Activated CD8-positive, alpha-beta T cell treated with anti-CD3 and anti-CD28 coated beads for 36 hours (primary cell): Measurements from ENCODE around the gene BMX. TPM values are rescaled to one million over a fixed set of nuclear protein-coding genes. Genes with fewer than 3 reads are reported as not detected.

Source experiments
- ATAC-seq: fragments of 200-7000 bp; cut with Tn5 transposase; one replicate; pipeline ENCODE4 v1.10.0; 2021; ENCODE audit warnings: mild to moderate bottlenecking, moderate library complexity
- CTCF ChIA-PET: fragments of 350-600 bp; sonication (Branson Sonifier 250); formaldehyde crosslinking; loops from one replicate; lab custom pipeline; 2021; ENCODE audit warnings: antibody characterized with exemption; lab: Charles Lee
- POLR2A ChIA-PET: fragments of 350-600 bp; sonication (Branson Sonifier 250); formaldehyde crosslinking; loops from one replicate; lab custom pipeline; 2021; ENCODE audit warnings: antibody characterized with exemption; lab: Charles Lee
- DNase-seq: peaks from one replicate; pipeline ENCODE4 v3.0.0-alpha.2; 2020
- H3K27ac Mint-ChIP-seq: one replicate; pipeline ENCODE4 v1.8.0; 2021; ENCODE audit warnings: mild to moderate bottlenecking, mixed read lengths
- H3K27me3 Mint-ChIP-seq: one replicate; pipeline ENCODE4 v1.8.0; 2021; ENCODE audit warnings: mixed read lengths
- H3K36me3 Mint-ChIP-seq: one replicate; pipeline ENCODE4 v1.8.0; 2021; ENCODE audit warnings: low read depth, mixed read lengths
- H3K4me1 Mint-ChIP-seq: one replicate; pipeline ENCODE4 v1.8.0; 2021; ENCODE audit warnings: low read depth, mixed read lengths
- H3K4me3 Mint-ChIP-seq: one replicate; pipeline ENCODE4 v1.8.0; 2021; ENCODE audit warnings: mild to moderate bottlenecking, moderate library complexity, mixed read lengths
- H3K9me3 Mint-ChIP-seq: one replicate; pipeline ENCODE4 v1.8.0; 2021; ENCODE audit warnings: mixed read lengths
- CTCF ChIP-seq: fragments of 200-600 bp; IDR thresholded peaks from one replicate; pipeline ENCODE4 v1.8.0; 2022; ENCODE audit warnings: antibody characterized with exemption, mild to moderate bottlenecking
- intact Hi-C: fragments of 100-400 bp; cut with micrococcal nuclease; formaldehyde crosslinking; loops from one replicate; pipeline ENCODE4 v1.10.0; 2022
- total RNA-seq, 2 experiments: library from RNA; stranded (reverse); gene quantifications; one replicate each; pipeline ENCODE4 v1.2.3, GENCODE V29; 2021

BMX gene
- total RNA-seq, 2 experiments from 2014 or later, result not detected

DNA sequence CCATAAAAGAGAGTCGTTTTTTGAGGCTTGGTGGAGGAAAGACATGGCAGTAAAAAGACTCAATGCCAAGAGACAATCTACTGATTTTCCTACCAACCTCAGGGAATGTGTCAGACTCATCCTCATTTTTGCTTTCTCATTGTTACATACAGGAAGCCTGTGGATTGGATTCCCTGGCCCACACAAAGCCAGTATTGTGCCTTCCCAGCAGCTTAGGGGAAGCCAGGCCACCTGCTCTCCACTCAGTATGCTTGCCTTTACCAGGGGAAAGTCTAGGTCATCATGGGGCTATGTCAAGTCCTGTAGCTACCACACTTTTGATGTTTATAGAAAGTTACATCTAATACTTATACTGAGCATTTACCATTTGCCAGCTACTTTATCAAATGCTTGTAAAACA is 11.0 kb downstream of the BMX start:
- intact Hi-C loops, result no loop called here
- H3K4me3 Mint-ChIP-seq, result no peak overlapping the region
- DNase-seq (no peak), ATAC-seq (no peak)
- H3K27me3 Mint-ChIP-seq, result no peaks in the 10 kb centered on the region
- no peaks in the 10 kb centered on the region for H3K9me3 Mint-ChIP-seq
- no peaks in the 10 kb centered on the region for H3K4me1 Mint-ChIP-seq
- ChIA-PET POLR2A (no interaction called here), CTCF (interaction anchor here (1.4 to 1.5 kb wide), 2 partner anchors 13 to 53 kb away, joined by 3 to 4 read pairs; no protein-coding TSS in a partner anchor)
- TF ChIP-seq CTCF, result no peak
- H3K27ac Mint-ChIP-seq, result no peak overlapping the region
- H3K36me3 Mint-ChIP-seq, result no peaks in the 10 kb centered on the region

DNA sequence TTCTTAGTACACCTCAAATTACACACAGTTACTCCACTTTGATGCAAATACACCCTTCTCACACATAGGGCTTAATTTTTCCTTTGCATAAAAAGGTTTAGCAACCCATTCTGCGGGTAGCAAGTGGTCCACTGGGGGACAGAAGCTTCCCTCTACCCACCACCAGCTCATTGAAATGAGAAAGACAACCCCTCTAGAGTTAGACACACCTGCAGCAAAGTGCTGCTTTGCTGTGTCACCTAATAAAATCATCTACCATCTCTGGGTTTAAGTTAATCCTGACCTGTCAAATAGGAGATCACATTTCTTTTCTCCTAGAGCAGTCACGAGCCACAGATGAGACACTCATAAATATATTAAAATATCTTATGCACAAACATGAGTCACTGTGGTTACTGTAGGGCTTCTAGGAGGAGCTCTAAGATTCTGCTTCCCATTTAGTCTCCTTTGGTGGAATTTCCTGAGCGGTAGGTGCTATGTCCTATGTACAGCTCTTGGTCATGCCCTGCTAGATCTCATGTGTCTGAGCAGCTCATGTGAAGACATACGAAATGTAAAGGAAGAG is 11.9 kb downstream of the BMX start:
- H3K4me1 Mint-ChIP-seq, result no peaks in the 10 kb centered on the region
- no peak overlapping the region for H3K27ac Mint-ChIP-seq
- ChIA-PET POLR2A (no interaction called here), CTCF (interaction anchor here (1.4 to 1.5 kb wide), 2 partner anchors 14 to 52 kb away, joined by 3 to 4 read pairs; no protein-coding TSS in a partner anchor)
- H3K4me3 Mint-ChIP-seq, result no peak overlapping the region
- ATAC-seq, result no peak
- intact Hi-C loops, result no loop called here
- H3K9me3 Mint-ChIP-seq, result no peaks in the 10 kb centered on the region
- no peaks in the 10 kb centered on the region for H3K36me3 Mint-ChIP-seq
- H3K27me3 Mint-ChIP-seq, result no peaks in the 10 kb centered on the region
- TF ChIP-seq CTCF, result no peak
- DNase-seq, result no peak

GRCh38 chrX:15514279-15514678 is 13.7 kb downstream of the BMX start:
- DNase-seq, result no peak
- Mint-ChIP-seq H3K4me1 (no peaks in the 10 kb centered on the region), H3K36me3 (no peaks in the 10 kb centered on the region), H3K27ac (no peak overlapping the region), H3K4me3 (no peak overlapping the region), H3K9me3 (no peaks in the 10 kb centered on the region), H3K27me3 (no peaks in the 10 kb centered on the region)
- ATAC-seq, result no peak
- TF ChIP-seq CTCF, result no peak
- ChIA-PET POLR2A (no interaction called here), CTCF (no interaction called here)
- intact Hi-C loops, result no loop called here

- DNase-seq (no peak), ATAC-seq (no peak)
- no peak for TF ChIP-seq CTCF
- H3K36me3 Mint-ChIP-seq, result no peaks in the 10 kb centered on the region
- no peak overlapping the region for H3K27ac Mint-ChIP-seq
- CTCF ChIA-PET, result no interaction called here
- POLR2A ChIA-PET, result no interaction called here
- H3K27me3 Mint-ChIP-seq, result no peaks in the 10 kb centered on the region
- intact Hi-C loops, result no loop called here
- no peaks in the 10 kb centered on the region for H3K9me3 Mint-ChIP-seq
- no peaks in the 10 kb centered on the region for H3K4me1 Mint-ChIP-seq
- H3K4me3 Mint-ChIP-seq, result no peak overlapping the region
These were observed 15.3 kb downstream of the BMX start for GRCh38 chrX:15515931-15516330.

GRCh38 chrX:15522464-15522863 is 21.9 kb downstream of the BMX start:
- H3K4me3 Mint-ChIP-seq, result no peak overlapping the region
- intact Hi-C loops, result no loop called here
- H3K9me3 Mint-ChIP-seq, result no peaks in the 10 kb centered on the region
- no peak for TF ChIP-seq CTCF
- no peaks in the 10 kb centered on the region for H3K36me3 Mint-ChIP-seq
- DNase-seq, result no peak
- H3K27me3 Mint-ChIP-seq, result peaks cover 2% of the 10 kb centered on the region
- H3K4me1 Mint-ChIP-seq, result no peaks in the 10 kb centered on the region
- H3K27ac Mint-ChIP-seq, result no peak overlapping the region
- ATAC-seq, result no peak
- ChIA-PET CTCF (no interaction called here), POLR2A (no interaction called here)
